ENCODE measurements around the gene HSD17B8.

The HSD17B8 gene

DNA sequence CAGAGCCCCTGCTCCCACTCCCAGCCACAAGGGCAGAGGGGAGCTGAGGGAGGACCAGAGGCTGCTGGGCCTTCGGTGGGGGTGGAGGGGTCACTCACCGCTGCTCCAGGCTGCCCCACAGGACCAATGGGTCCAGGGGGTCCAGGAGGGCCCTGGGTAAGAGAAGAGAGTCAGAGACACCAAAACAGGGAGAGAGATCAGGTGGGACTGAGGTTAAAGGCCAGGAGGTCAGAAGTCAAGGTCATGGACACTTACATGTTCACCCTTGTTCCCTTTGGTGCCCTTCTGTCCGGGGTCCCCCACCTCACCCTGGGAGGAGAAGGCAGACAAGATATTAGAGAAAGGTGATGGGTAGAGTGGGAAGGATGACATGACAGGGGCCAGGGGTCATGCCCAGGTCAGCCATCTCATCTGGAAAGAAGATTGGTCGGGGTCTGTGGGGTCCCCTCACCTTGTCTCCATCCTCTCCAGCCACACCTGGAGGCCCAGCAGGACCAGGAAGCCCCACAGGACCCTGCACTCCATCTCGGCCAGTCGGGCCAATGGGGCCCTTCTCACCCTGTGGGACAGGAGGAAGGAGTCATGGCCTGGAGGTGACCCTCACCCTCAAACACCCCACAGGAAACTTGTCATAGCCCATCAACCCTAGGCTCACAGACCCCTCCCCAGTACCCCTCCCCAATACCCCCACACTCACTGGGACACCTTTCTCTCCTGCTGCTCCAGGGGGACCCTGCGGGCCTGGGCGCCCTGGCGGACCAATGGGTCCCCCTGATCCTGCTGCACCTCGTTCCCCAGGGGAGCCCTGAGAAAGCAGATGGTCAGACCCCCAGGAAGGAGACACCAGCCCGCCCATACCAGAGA, 33.2 kb upstream of the HSD17B8 start:
- no peak for DNase-seq (ENCODE audit: low read depth in 2 of 2)

DNA sequence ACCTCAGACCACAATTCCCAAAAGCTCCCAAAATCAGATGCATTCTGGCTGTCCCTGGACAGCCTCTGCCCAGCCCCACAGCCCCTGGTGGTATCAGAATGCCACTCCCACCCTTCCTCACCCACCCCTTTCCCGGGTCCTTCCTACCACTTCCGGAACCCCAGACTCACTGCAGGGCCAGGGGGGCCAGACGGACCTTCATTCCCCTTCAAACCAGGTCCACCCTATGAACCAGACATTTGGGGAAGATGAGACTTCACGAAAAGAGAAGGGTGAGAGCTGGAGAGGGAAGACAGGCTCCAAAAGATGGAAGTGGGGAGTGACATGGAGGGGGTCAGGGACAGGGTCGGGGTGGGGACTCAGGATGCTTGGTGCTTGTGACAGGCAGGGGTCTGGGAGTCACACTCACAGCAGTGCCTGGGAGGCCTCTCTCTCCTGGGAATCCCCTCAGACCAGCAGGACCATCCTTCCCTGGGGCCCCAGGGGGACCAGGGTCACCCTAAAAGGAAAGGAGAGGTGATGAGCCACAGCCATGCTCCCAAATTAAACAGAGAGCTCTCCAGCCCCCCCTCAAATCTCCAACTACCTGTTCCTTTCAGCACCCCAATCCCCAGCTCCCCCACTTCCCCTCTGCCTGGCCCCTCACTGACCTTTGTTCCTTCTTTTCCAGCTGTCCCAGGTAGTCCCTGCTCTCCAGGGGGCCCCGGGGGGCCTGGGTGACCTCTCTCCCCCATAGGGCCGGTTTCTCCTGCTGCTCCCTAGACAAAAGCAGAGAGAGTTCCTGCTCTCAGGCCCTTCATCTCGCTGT, 32.4 kb upstream of the HSD17B8 start:
- DNase-seq (ENCODE audit: low read depth in 2 of 2), result no peak

DNA sequence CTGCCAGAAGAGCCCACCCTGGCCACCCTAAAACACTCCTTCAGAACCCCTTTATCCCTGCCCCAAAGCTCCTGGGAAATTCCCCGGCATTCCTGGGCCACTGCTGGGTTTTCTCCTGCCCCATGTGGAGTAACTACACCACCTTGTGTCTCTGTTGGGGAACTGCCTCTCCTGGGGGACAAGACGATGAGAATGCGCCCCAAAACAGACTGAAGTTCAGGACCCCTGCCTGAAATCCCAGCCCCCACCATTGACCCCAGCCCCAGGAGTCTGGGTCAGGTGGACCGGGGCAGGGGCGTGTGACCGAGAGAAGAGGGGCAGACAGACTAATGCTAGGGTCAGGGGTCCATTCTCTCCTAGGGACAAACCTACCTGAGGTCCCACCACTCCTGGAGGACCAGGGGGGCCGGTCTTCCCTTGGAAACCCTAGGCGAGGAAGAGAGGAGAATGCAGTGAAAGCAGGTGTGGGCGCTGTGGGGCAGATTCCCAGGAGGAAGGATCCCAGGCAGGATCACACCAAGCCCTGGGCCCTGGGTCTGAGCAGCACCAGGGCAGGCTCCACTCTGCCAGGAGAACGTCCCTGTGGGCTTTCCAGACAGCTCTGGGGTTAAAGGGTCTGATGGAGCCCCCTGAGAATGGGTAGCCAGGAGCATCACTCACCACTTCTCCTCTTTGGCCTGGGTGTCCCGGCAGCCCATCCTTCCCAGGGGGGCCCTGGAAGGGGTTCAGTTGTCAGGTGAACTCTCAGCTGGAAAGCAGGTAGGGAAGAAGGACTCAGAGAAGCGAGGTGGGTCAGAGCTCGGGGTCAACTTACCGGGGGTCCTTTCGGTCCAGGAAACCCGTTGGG, 31.5 kb upstream of the HSD17B8 start:
- DNase-seq (ENCODE audit: low read depth in 2 of 2), result no peak

DNA sequence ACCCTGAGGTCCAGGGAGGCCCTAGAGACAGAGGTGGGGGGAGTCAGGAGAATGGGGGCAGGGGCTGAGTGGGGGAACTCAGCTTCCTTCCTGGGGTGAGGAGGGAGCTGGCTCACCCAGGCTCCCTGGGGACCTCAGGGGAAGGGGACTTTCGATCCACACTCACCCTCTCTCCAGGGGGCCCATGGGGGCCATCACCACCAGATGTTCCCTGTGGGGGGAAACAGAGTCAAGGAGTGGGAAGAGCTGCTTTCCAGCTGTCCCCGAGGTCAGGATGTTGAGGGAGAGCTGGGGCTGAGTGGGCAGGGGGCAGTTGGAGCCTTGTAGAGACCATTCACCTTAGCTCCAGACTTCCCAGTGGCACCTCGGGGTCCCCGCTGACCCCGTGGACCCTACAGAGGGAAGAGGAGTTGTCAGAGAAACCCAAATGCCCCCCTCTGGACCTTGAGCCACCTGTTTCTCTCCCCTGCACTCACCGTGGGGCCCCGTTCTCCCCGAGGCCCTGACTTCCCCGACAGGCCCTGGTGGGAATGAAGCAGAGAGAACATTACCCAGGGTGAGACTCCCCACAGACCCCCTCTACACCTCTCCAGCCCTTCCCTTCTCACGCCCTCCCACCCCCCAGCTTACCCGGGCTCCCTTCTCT, 30.8 kb upstream of the HSD17B8 start:
- no peak for DNase-seq (ENCODE audit: low read depth in 2 of 2)

DNA sequence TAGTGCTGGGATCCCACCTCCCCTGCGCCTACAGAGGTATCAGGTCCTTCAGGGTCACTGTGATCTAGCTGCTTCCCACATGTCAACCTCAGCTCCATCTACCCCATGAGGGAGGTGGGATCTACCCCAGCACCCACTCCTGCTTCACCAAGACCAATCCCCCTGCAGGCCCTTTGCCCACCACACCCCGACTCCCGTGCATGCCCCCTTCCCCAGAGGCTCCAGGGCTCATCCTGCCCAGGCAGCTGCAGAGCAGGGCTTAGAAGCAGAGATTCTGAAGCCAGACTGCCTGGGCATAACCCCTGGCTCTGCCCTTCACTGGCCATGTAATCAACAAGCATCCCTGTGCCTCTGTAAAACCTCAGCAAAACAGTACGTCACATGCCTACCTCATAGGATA, 29.7 kb upstream of the HSD17B8 start:
- DNase-seq (ENCODE audit: low read depth in 2 of 2), result no peak

DNA sequence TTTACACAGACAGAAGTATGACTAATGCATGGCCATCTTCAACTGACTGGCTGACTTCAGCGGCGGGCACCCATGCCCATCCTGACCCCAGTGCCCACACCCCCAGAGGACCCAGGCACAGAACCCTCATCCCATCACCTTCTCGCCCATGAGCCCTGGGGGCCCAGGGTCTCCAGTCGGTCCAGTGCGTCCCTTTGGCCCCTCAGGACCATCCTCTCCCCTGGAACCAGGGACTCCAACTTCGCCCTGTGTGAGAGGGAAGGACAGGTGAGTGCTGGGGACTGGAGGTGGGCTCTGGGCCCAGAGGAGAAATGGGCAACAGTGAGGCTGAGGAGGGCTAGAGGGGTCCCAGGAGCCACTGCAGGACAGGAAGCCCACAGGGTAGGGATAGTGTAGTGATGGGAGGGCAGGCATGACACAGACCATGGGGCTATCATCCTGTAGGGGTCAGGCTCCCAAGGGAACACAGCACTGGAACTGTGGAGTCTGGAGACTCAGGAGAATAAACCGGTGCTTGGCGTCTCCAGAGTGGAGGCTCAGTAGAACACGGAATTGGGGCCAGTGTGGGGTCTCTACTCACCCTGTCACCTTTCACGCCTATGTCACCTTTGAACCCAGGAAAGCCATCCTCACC, 28.9 kb upstream of the HSD17B8 start:
- DNase-seq (ENCODE audit: low read depth in 2 of 2), result no peak

DNA sequence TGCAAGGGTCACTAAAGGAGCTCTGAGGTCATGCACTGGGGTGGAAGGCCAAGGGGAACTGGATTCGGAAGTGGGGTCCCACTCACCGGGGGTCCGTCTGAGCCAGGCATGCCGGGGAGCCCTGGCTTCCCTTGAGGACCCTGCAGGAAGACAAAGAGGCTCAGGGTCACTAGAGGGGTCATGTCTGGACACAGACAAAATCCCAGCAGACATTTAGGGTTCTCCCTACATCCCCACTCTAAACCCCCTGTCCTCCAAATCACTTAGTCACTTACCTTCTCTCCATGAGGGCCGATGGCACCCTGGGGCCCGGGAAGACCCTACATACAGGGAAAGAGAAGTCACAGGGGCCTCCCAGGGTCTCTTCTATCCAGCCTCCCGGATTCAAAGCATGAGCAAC, 27.5 kb upstream of the HSD17B8 start:
- DNase-seq (ENCODE audit: low read depth in 2 of 2), result no peak

DNA sequence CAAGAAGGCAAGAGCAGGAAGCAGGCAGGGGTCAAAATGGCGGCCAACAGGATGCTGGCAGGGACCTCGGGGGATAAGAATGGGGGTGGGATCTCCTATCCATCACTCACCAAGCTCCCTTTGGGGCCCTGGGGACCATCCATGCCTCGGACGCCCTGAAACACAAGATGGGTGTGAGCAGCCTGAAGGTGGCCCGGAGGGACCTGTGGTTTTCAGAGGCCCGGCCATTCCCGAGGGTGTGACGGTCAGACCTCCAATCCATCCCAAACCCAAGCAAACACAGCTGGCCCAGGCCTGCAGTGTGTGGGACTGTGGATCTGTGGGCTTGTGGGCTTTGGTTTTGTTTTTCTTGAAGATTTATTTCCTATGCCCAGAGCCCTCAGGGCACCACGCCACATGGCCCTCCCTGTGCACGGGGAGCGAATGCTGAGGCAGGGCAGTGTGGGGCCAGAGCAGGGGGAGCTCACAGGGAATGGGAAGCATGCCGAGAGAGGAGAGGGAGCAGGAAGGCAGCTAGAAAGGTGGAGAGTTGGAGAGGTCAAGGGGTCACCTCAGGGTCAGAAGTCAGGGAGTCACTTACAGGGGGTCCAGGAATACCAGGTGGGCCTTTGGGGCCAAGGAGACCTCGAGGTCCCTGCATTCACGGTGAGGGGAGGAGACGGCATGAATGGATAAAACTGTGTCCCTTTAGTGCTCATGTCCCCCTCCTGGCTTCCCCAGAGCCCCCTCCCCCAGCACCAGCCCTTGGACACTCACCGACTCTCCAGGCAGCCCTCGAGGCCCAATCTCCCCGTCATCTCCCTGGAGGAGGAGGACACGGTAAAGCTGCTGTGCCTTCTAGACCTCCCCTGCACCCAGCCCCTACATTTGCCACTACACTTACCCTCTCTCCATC, 26.7 kb upstream of the HSD17B8 start:
- no peak for DNase-seq (ENCODE audit: low read depth in 2 of 2)

DNA sequence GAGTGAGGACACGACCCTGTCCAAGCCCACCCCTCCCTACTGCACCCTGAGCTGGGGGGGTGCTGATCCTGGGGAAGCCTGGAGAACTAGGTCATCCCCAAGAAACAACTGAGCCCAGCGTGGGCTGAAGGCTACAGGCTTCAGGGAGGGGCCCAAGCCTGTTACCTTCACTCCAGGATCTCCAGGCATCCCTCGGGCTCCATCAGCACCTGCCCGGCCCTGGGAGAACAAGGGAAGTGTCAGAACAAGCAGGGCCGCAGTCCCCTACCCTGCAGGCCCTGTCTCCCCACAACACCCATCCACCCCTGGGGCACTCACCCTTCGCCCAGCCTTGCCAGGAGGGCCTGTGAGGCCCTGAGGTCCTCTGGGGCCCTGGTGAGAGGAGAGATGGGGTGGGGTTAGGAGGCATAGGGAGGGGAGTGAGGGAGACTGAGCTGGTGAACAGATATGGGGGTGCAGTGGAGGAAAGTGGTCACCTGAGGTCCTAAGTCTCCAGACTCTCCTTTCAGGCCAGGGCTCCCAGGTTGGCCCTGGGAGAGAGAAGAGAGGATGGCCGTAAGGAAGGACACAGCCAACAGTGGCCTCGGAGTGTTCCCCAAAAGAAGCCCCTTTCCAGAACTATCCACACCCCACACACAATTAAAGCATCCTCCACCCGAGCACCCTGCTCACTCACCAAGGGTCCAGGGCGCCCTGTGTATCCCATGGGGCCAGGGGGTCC, 25.5 kb upstream of the HSD17B8 start:
- DNase-seq (ENCODE audit: low read depth in 2 of 2), result no peak

DNA sequence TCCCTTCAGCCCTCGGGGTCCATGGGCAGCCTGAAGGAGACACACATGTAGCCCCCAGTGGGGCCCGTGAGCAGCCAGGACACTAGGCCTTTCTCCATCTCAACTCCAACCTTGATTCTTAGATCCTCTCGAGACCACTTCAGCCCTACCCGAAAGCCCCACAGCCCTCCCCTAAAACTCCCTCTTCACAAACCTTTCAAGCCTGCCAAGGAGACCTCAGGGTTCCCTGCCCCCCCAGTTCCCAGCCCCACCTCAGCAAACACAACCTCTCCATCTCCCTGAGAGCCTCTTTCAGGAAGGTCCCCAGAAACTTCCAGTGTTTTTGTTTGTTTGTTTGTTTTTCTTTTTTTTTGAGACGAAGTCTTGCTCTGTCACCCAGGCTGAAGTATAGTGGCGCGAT, 23.3 kb upstream of the HSD17B8 start:
- DNase-seq (ENCODE audit: low read depth in 2 of 2), result no peak

DNA sequence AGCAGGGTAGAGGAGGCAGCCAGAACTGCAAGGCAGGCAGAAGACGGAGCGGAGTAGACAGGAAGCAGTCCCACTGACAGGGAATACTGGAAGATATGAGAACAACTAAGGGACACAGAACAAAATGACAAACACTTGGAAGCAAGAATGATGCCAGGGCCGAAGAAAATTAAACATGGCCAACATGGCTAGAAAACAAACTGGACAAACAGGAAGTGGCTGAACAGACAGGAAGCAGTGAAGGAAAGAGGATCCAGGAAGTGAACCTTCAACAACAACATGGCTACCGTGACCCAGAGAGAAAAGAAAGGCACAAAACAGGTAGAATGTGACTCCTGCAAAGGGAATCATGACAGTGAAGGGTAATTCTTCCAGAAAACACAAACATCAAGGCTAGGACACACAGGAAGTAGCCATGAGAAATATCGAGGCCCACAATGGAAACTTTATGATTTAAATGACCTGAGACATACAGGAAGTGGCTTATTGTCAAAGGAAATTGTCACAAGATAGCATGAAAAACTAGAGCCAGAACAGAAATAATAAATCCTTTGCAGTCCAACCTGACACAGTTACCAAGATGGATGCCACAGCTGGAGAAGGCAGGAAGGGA, 21.3 kb upstream of the HSD17B8 start:
- no peak for DNase-seq (ENCODE audit: low read depth in 2 of 2)

DNA sequence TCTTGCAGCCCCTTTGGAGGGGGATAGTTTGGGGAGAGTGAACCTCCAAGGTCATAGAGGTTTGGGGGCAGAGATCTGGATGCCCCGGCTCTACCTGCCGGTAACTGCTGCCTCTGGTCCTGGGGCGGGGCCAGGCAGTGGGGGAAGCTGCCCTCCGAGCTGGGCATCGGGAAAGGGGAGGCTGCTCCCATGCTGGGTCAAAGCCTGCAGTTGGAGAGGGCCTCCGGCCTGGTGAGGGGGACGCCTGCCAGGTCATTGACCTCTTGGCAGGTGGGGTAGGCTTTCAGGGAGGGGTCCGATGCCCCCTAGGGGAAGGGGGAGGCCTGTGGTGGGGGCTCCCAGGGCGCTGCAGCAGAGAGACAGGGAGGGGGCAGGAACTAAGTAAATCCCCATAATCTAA, 19.3 kb upstream of the HSD17B8 start:
- no peak for DNase-seq (ENCODE audit: low read depth in 2 of 2)

DNA sequence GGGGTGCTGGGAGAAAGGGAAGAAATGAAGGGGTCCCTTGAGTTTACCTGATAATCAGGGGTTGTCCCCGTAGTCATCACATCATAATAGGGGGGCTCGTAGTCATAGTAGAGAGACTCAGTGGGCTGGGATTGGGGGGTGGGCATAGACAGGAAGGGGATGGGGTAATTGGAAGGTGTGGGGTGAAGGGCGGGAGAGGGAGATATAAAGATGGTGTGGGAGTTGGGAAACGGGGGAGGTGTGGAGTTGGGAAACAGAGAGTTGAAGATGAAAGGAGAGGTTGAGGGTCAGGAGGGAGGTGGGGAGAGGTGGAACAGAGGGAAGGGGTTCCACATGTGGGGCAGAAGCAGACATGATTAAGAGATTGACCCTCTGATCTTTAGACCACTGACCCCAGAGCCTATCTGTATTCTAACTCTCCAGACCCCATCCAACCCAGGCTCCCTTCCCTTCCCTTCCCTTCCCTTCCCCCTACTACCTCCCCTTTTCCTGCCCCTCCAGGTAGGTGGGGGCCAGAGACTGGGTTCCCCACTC, 18.7 kb upstream of the HSD17B8 start:
- no peak for DNase-seq (ENCODE audit: low read depth in 2 of 2)

DNA sequence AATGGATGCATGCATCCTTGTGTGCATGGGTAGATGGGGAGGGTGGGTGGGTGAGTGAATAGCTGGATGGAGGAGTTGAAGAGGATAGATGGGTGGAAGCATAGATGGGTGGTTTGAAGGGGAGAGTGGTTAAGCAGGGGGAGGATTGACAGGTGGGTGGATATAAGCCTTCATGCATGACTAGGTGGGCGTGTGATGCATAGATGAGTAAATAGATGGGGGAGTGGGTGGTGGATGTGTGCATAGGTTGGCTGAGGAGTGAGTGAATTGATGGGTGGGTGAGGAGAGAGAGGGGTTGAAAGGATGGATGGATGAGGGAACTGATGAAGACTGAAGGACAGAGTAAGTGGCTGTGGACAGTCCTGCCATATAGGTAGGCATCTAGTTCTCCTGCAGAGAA, 16.6 kb upstream of the HSD17B8 start:
- DNase-seq (ENCODE audit: low read depth in 2 of 2), result no peak

DNA sequence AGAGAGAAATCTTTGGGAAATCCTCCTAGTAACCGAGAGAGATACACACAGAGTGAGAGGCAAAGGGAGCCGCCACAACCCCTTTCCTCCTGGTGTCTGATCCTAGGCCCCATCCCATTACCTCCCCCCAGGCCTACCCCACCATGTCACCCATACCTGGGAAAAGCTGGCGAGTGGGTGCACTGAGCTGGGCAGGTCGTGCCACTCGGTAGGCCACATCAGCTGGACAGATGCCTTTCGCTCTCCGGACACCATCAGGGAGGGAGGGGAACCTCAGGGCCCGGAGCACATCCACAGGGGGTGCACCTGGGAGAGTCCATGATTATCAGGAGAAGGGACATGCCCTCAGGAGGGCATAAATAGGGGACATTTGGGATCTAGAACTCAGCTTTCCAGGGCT, 15.3 kb upstream of the HSD17B8 start:
- DNase-seq (ENCODE audit: low read depth in 2 of 2), result no peak

DNA sequence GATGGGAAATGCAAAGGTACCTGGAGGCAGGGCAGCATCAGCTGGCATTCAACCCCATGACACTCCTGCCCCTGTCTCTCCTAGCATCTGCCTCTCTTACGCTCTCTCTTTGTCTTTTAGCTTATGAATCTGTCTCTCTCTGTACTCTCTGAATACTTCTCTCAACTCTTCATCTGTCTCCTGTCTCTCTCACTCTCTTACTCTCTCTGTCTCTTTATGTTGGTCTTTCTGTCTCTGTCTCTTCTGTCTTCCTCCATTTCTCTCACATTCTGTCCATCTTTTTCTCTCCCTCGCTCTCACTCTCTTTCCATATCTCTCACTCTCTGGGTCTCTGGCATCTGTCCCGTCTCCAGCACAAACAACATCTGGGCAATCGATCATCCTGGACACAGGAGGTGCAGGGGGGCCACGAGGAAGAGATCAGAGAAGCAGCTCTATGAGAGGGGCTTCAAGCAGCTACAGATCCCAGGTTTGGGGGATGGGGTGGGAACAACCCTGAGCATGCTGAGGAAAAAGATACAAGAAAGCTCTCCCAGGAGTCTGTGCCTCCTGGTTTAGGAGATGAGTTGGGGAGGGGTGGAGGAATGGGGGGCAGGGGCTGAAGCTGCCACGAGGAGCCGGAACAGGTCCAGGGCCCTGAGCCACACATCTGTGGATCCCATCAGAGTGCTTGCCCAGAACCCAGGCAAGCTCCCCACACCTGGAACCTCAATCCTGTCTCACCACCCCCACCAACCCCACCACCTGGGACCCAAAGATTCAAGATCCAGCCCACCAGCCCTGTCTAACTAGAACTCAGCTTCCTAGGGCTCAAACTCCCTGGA, 14.6 kb upstream of the HSD17B8 start:
- DNase-seq (ENCODE audit: low read depth in 2 of 2), result no peak

DNA sequence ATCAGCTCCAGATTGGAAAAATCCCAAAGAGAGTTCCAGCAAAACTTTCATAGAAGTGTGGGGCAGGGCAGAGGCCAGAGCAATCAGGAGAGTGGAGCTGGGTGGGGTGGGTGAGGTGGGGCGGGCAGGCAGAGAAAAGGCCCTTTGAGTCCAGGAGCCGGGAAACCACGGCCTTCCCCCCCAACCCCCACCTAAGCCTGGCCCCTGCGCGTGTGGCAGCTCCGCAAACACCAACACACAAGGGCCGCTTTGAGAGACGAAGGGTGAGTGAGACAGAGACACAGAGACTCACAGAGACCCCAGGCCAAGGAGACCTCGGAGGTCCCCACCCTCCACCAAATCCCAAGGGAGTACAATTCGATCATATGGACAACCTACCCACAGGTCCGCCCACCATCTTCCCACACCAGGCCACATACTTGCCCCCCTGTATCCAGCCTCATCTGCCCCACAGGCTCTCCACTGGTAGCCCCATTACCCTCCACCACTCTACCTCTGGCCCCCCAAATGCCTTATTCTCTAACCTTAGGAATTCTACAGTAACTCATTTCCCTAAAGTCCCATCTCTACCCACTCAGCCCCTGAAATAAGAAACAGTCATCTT, 13.8 kb upstream of the HSD17B8 start:
- DNase-seq (ENCODE audit: low read depth in 2 of 2), result no peak

All from fibroblast of skin of left biceps (primary cell).